PFSK-1 (cell line): Measurements from ENCODE around the gene NIT2.

Source experiments
- FOXP2 ChIP-seq: optimal IDR thresholded peaks from 2 replicates; pipeline ENCODE3; 2011; ENCODE audit warnings: borderline replicate concordance, control low read depth, inconsistent platforms; ENCODE audit not compliant: insufficient read depth; ENCODE audit errors: extremely low read length, extremely low read depth
- POLR2AphosphoS5 ChIP-seq: IDR thresholded peaks from 2 replicates; pipeline ENCODE4 v1.6.1; 2012; ENCODE audit warnings: low read depth, mild to moderate bottlenecking, control low read depth, low read length, moderate library complexity
- SIN3A ChIP-seq: IDR thresholded peaks from 2 replicates; pipeline ENCODE4 v1.6.1; 2012; ENCODE audit warnings: mild to moderate bottlenecking, low read length, moderate library complexity, borderline replicate concordance; ENCODE audit not compliant: insufficient read depth
- TAF1 ChIP-seq: IDR thresholded peaks from 2 replicates; pipeline ENCODE4 v1.6.1; 2012; ENCODE audit warnings: low read length, control low read depth, borderline replicate concordance; ENCODE audit not compliant: insufficient read depth
- TF ChIP-seq, protein P1 (sequence below), 2 experiments: IDR thresholded peaks; 2 replicates each; pipeline versions ENCODE4 v1.6.1 to v1.8.0; 2011 to 2012; ENCODE audit warnings: low read depth in 2 of 2, low read length in 2 of 2, control low read depth in 1 of 2, inconsistent platforms in 1 of 2, mild to moderate bottlenecking in 1 of 2, moderate library complexity in 1 of 2; ENCODE audit not compliant: insufficient read depth in 1 of 2

- no peak for TF ChIP-seq POLR2AphosphoS5
- no peak for TF ChIP-seq SIN3A
- TF ChIP-seq TAF1: no peak
- TF ChIP-seq, protein P1, sequence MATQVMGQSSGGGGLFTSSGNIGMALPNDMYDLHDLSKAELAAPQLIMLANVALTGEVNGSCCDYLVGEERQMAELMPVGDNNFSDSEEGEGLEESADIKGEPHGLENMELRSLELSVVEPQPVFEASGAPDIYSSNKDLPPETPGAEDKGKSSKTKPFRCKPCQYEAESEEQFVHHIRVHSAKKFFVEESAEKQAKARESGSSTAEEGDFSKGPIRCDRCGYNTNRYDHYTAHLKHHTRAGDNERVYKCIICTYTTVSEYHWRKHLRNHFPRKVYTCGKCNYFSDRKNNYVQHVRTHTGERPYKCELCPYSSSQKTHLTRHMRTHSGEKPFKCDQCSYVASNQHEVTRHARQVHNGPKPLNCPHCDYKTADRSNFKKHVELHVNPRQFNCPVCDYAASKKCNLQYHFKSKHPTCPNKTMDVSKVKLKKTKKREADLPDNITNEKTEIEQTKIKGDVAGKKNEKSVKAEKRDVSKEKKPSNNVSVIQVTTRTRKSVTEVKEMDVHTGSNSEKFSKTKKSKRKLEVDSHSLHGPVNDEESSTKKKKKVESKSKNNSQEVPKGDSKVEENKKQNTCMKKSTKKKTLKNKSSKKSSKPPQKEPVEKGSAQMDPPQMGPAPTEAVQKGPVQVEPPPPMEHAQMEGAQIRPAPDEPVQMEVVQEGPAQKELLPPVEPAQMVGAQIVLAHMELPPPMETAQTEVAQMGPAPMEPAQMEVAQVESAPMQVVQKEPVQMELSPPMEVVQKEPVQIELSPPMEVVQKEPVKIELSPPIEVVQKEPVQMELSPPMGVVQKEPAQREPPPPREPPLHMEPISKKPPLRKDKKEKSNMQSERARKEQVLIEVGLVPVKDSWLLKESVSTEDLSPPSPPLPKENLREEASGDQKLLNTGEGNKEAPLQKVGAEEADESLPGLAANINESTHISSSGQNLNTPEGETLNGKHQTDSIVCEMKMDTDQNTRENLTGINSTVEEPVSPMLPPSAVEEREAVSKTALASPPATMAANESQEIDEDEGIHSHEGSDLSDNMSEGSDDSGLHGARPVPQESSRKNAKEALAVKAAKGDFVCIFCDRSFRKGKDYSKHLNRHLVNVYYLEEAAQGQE (IDR thresholded peaks at IDR 0.05; ENCODE audit: insufficient read depth in 1 of 2, low read depth in 2 of 2, low read length in 2 of 2): no peak
- TF ChIP-seq FOXP2: no peak
These were observed 6.0 kb downstream of the NIT2 start for GRCh38 chr3:100340527-100340926.
